Gastrocnemius medialis (tissue), 4 donors: ENCODE measurements around the gene SVEP1.

Experiments used
- CTCF ChIP-seq, 5 experiments: fragments of 450-650 bp in 3 of 5; fragments of 200-600 bp in 2 of 5; sonication (generic) in 2 of 5; IDR thresholded peaks in 4 of 5; conservative IDR thresholded peaks in 1 of 5; 1 replicate in 4 of 5; 2 replicates in 1 of 5; pipeline ENCODE4 v1.5.1; 2016 to 2019; ENCODE audit warnings: antibody characterized with exemption in 5 of 5, mild to moderate bottlenecking in 3 of 5, moderate library complexity in 3 of 5
- POLR2A ChIP-seq, 2 donors: fragments of 450-650 bp; IDR thresholded peaks; one replicate each; pipeline ENCODE4 v1.6.1; 2017; ENCODE audit warnings: antibody characterized with exemption in 2 of 2, mild to moderate bottlenecking in 2 of 2, moderate library complexity in 2 of 2

- TF ChIP-seq CTCF (IDR thresholded peaks at IDR 0.05 in 4 of 5, conservative IDR thresholded peaks at IDR 0.05 in 1 of 5) (no peak), POLR2A (IDR thresholded peaks at IDR 0.05) (no peak)
These were observed 138.7 kb downstream of the SVEP1 start for GRCh38 chr9:110440796-110441195.
